H9 (cell line): ENCODE data around the gene NADK. TPM values are rescaled to one million over a fixed set of nuclear protein-coding genes. Genes with fewer than 3 reads are reported as not detected.

Source experiments
- DNase-seq: peaks from one replicate; pipeline ENCODE4 v3.0.0-alpha.2; 2017
- H2AFZ ChIP-seq: one replicate; pipeline ENCODE4 v1.6.1; 2013; ENCODE audit warnings: mild to moderate bottlenecking, low read length, control low read depth, moderate library complexity
- H2AK5ac ChIP-seq: 2 replicates; pipeline ENCODE4 v1.6.1; 2013; ENCODE audit warnings: low read length, control low read depth, mixed read lengths; ENCODE audit not compliant: insufficient read length
- H2BK120ac ChIP-seq: one replicate; pipeline ENCODE4 v1.6.1; 2013; ENCODE audit warnings: low read depth, mild to moderate bottlenecking, low read length, control low read depth, inconsistent platforms; ENCODE audit not compliant: poor library complexity, severe bottlenecking
- H2BK12ac ChIP-seq: 2 replicates; pipeline ENCODE4 v1.6.1; 2013; ENCODE audit warnings: low read length, control low read depth, mixed read lengths, low read depth; ENCODE audit not compliant: insufficient read length
- H2BK15ac ChIP-seq: 2 replicates; pipeline ENCODE4 v1.6.1; 2013; ENCODE audit warnings: low read depth, low read length, control low read depth
- H2BK20ac ChIP-seq: one replicate; pipeline ENCODE4 v1.6.1; 2013; ENCODE audit warnings: low read depth, mild to moderate bottlenecking, low read length, control low read depth, inconsistent platforms; ENCODE audit not compliant: poor library complexity, severe bottlenecking
- H2BK5ac ChIP-seq: 2 replicates; pipeline ENCODE4 v1.6.1; 2013; ENCODE audit warnings: low read length, control low read depth, mixed read lengths; ENCODE audit not compliant: insufficient read length
- H3K14ac ChIP-seq: 2 replicates; pipeline ENCODE4 v1.6.1; 2013; ENCODE audit warnings: low read length, control low read depth; ENCODE audit not compliant: insufficient read depth
- H3K18ac ChIP-seq: 2 replicates; pipeline ENCODE4 v1.6.1; 2013; ENCODE audit warnings: low read depth, mild to moderate bottlenecking, mixed read lengths, low read length, control low read depth; ENCODE audit not compliant: insufficient read length
- H3K23ac ChIP-seq: 2 replicates; pipeline ENCODE4 v1.6.1; 2013; ENCODE audit warnings: low read length, control low read depth, mixed read lengths, low read depth; ENCODE audit not compliant: insufficient read length
- H3K23me2 ChIP-seq: 2 replicates; pipeline ENCODE4 v1.6.1; 2013; ENCODE audit warnings: low read depth, mild to moderate bottlenecking, mixed read lengths, low read length, control low read depth; ENCODE audit not compliant: insufficient read length, poor library complexity, severe bottlenecking
- H3K27ac ChIP-seq: 2 replicates; pipeline ENCODE4 v1.5.1; 2013; ENCODE audit warnings: low read length, control low read depth, mixed read lengths, low read depth; ENCODE audit not compliant: insufficient read length
- H3K27me3 ChIP-seq: 2 replicates; pipeline ENCODE4 v1.6.1; 2013; ENCODE audit warnings: low read length, control low read depth, inconsistent platforms; ENCODE audit not compliant: insufficient read depth
- H3K4ac ChIP-seq: 2 replicates; pipeline ENCODE4 v1.6.1; 2013; ENCODE audit warnings: low read depth, mild to moderate bottlenecking, control low read depth, inconsistent platforms, low read length, moderate library complexity
- H3K4me1 ChIP-seq: 2 replicates; pipeline ENCODE4 v1.6.1; 2013; ENCODE audit warnings: low read length, control low read depth, inconsistent platforms; ENCODE audit not compliant: insufficient read depth
- H3K4me2 ChIP-seq: 2 replicates; pipeline ENCODE4 v1.6.1; 2013; ENCODE audit warnings: low read length, control low read depth, mixed read lengths; ENCODE audit not compliant: insufficient read length, insufficient read depth
- H3K56ac ChIP-seq: 2 replicates; pipeline ENCODE4 v1.6.1; 2013; ENCODE audit warnings: low read depth, mild to moderate bottlenecking, mixed read lengths, low read length, control low read depth; ENCODE audit not compliant: insufficient read length
- H3K79me1 ChIP-seq: 2 replicates; pipeline ENCODE4 v1.6.1; 2013; ENCODE audit warnings: low read depth, mild to moderate bottlenecking, moderate library complexity, low read length, control low read depth, inconsistent platforms; ENCODE audit not compliant: insufficient read depth, poor library complexity, severe bottlenecking
- H3K79me2 ChIP-seq: 2 replicates; pipeline ENCODE4 v1.6.1; 2013; ENCODE audit warnings: low read length, control low read depth, inconsistent platforms; ENCODE audit not compliant: insufficient read depth
- H3K9ac ChIP-seq: 2 replicates; pipeline ENCODE4 v1.6.1; 2013; ENCODE audit warnings: low read length, control low read depth, mixed read lengths; ENCODE audit not compliant: insufficient read length; ENCODE audit errors: extremely low read depth
- H3K9me3 ChIP-seq: one replicate; pipeline ENCODE4 v1.6.1; 2013; ENCODE audit warnings: low read depth, low read length, inconsistent platforms; ENCODE audit not compliant: control insufficient read depth
- H3T11ph ChIP-seq: one replicate; pipeline ENCODE4 v1.6.1; 2013; ENCODE audit warnings: mild to moderate bottlenecking, low read length, control low read depth, inconsistent platforms
- H4K20me1 ChIP-seq: one replicate; pipeline ENCODE4 v1.6.1; 2013; ENCODE audit not compliant: control insufficient read depth, insufficient read length, insufficient read depth
- H4K5ac ChIP-seq: 2 replicates; pipeline ENCODE4 v1.6.1; 2013; ENCODE audit warnings: low read depth, mild to moderate bottlenecking, mixed read lengths, low read length, control low read depth; ENCODE audit not compliant: insufficient read length
- H4K8ac ChIP-seq: replicated peaks from 2 replicates; pipeline ENCODE4 v1.6.1; 2013; ENCODE audit warnings: low read length, control low read depth, mixed read lengths, low read depth; ENCODE audit not compliant: insufficient read length
- H4K91ac ChIP-seq: 2 replicates; pipeline ENCODE4 v1.6.1; 2013; ENCODE audit warnings: low read depth, mild to moderate bottlenecking, moderate library complexity, mixed read lengths, low read length, control low read depth; ENCODE audit not compliant: insufficient read length
- H3K27ac Mint-ChIP-seq, 3 experiments: 2 replicates in 2 of 3; 3 replicates in 1 of 3; pipeline ENCODE4 v1.8.0; 2020 to 2021; ENCODE audit warnings: mixed read lengths in 3 of 3, mild to moderate bottlenecking in 1 of 3, moderate library complexity in 1 of 3
- H3K27me3 Mint-ChIP-seq: 2 replicates; pipeline ENCODE4 v1.8.0; 2021; ENCODE audit warnings: low read depth, mild to moderate bottlenecking, moderate library complexity, mixed read lengths
- H3K36me3 Mint-ChIP-seq, 3 experiments: 2 replicates in 2 of 3; 3 replicates in 1 of 3; pipeline ENCODE4 v1.8.0; 2020 to 2021; ENCODE audit warnings: low read depth in 3 of 3, mixed read lengths in 3 of 3; ENCODE audit not compliant: insufficient read depth in 1 of 3
- H3K4me1 Mint-ChIP-seq, 2 experiments: 2 replicates each; pipeline ENCODE4 v1.8.0; 2020; ENCODE audit warnings: mixed read lengths in 2 of 2
- H3K4me3 Mint-ChIP-seq, 2 experiments: 2 replicates in 1 of 2; 3 replicates in 1 of 2; pipeline ENCODE4 v1.8.0; 2020 to 2021; ENCODE audit warnings: mild to moderate bottlenecking in 2 of 2, mixed read lengths in 2 of 2, moderate library complexity in 1 of 2
- H3K9me3 Mint-ChIP-seq, 2 experiments: 2 replicates in 1 of 2; 3 replicates in 1 of 2; pipeline ENCODE4 v1.8.0; 2020; ENCODE audit warnings: mild to moderate bottlenecking in 2 of 2, mixed read lengths in 2 of 2, moderate library complexity in 1 of 2
- WGBS: extraction: QIAGEN DNeasy Blood & Tissue Kit; methylation state at CpG from one replicate; pipeline ENCODE4 v1.1.7; 2013; ENCODE audit warnings: missing lambda C conversion rate, low lambda C conversion rate, mixed read lengths; ENCODE audit not compliant: insufficient read length; ENCODE audit errors: extremely low coverage; 5-methylcytosine and 5-hydroxymethylcytosine counted together
- total RNA-seq: library from RNA; stranded (reverse); gene quantifications from 2 replicates; pipeline ENCODE4 v1.2.1, GENCODE V29; 2021
- TF ChIP-seq, protein P1 (sequence below): fragments of 200-600 bp; sonication (generic); conservative IDR thresholded peaks from 3 replicates; pipeline ENCODE4 v1.8.0; 2021; ENCODE audit warnings: antibody characterized with exemption, mild to moderate bottlenecking

NADK gene
- total RNA-seq, 1 experiment from 2014 or later: 105 TPM

GRCh38 chr1:1809489-1809888, 31.2 kb upstream of the NADK start:
- no peak overlapping the region for H3K56ac ChIP-seq
- no peak overlapping the region for H2AFZ ChIP-seq
- Mint-ChIP-seq H3K4me1 (no peaks in the 10 kb centered on the region), H3K4me3 (no peak overlapping the region), H3K36me3 (peaks cover 36 to 75% (median 48%) of the 10 kb centered on the region in 3 experiments; a peak in 6 of 7 replicates), H3K9me3 (no peaks in the 10 kb centered on the region), H3K27ac (peak overlapping the region in 2 of 3 experiments; percentile 7 to 23; a peak in 1 of 7 replicates), H3K27me3 (no peaks in the 10 kb centered on the region)
- no peak overlapping the region for H2BK20ac ChIP-seq
- no peak for DNase-seq
- no peak overlapping the region for H3K27ac ChIP-seq
- no peak overlapping the region for H2BK5ac ChIP-seq
- H4K8ac ChIP-seq: no peak overlapping the region
- H4K20me1 ChIP-seq: no peaks in the 10 kb centered on the region
- no peaks in the 10 kb centered on the region for H3K4me1 ChIP-seq
- no peaks in the 10 kb centered on the region for H3K27me3 ChIP-seq
- no peak overlapping the region for H2AK5ac ChIP-seq
- no peak overlapping the region for H2BK120ac ChIP-seq
- H2BK12ac ChIP-seq: no peak overlapping the region
- H2BK15ac ChIP-seq: no peak overlapping the region
- no peak overlapping the region for H3K4ac ChIP-seq
- H4K5ac ChIP-seq: no peak overlapping the region
- H3K79me2 ChIP-seq: no peaks in the 10 kb centered on the region
- H3K4me2 ChIP-seq: no peak overlapping the region
- TF ChIP-seq, protein P1, sequence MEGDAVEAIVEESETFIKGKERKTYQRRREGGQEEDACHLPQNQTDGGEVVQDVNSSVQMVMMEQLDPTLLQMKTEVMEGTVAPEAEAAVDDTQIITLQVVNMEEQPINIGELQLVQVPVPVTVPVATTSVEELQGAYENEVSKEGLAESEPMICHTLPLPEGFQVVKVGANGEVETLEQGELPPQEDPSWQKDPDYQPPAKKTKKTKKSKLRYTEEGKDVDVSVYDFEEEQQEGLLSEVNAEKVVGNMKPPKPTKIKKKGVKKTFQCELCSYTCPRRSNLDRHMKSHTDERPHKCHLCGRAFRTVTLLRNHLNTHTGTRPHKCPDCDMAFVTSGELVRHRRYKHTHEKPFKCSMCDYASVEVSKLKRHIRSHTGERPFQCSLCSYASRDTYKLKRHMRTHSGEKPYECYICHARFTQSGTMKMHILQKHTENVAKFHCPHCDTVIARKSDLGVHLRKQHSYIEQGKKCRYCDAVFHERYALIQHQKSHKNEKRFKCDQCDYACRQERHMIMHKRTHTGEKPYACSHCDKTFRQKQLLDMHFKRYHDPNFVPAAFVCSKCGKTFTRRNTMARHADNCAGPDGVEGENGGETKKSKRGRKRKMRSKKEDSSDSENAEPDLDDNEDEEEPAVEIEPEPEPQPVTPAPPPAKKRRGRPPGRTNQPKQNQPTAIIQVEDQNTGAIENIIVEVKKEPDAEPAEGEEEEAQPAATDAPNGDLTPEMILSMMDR: no peak
- no peaks in the 10 kb centered on the region for H3K79me1 ChIP-seq
- H3T11ph ChIP-seq: no peak overlapping the region
- H3K9ac ChIP-seq: no peak overlapping the region
- no peak overlapping the region for H4K91ac ChIP-seq
- no peak overlapping the region for H3K18ac ChIP-seq
- WGBS: no CpG with 5 or more reads among the region's 6 CpGs
- H3K14ac ChIP-seq: no peak overlapping the region
- no peak overlapping the region for H3K23ac ChIP-seq
- no peaks in the 10 kb centered on the region for H3K9me3 ChIP-seq
- no peaks in the 10 kb centered on the region for H3K23me2 ChIP-seq
